ENCODE measurements around the gene PODXL2. TPM values are rescaled to one million over a fixed set of nuclear protein-coding genes. Genes with fewer than 3 reads are reported as not detected.

The PODXL2 gene
- total RNA-seq, 4 donors from 2014 or later, result 1.5 to 3.2 (median 2.0) TPM

- DNase-seq (no peak), ATAC-seq (no peak)
- in situ Hi-C loops (cut with MboI; ENCODE audit: low sequenced_read_pairs in 4 of 4) (no loop called here), intact Hi-C loops (cut with DNase I; ENCODE audit: low total_unique reads) (no loop called here)
- Histone ChIP-seq H3K36me3 (peaks cover 0 to 23% of the 10 kb centered on the region in 2 donors), H3K27ac (peak overlapping the region in 3 of 4 donors; percentile 61 to 78 (median 61)), H3K27me3 (no peaks in the 10 kb centered on the region), H3K9me3 (no peaks in the 10 kb centered on the region), H3K4me3 (no peak overlapping the region), H3K4me1 (peaks cover 5 to 40% of the 10 kb centered on the region in 2 donors)
- TF ChIP-seq POLR2A (IDR thresholded peaks at IDR 0.05) (no peak), CTCF (IDR thresholded peaks at IDR 0.05 in 4 of 5, conservative IDR thresholded peaks at IDR 0.05 in 1 of 5) (no peak)
Measured at GRCh38 chr3:127720985-127721935, 92.3 kb downstream of the PODXL2 start.

DNA sequence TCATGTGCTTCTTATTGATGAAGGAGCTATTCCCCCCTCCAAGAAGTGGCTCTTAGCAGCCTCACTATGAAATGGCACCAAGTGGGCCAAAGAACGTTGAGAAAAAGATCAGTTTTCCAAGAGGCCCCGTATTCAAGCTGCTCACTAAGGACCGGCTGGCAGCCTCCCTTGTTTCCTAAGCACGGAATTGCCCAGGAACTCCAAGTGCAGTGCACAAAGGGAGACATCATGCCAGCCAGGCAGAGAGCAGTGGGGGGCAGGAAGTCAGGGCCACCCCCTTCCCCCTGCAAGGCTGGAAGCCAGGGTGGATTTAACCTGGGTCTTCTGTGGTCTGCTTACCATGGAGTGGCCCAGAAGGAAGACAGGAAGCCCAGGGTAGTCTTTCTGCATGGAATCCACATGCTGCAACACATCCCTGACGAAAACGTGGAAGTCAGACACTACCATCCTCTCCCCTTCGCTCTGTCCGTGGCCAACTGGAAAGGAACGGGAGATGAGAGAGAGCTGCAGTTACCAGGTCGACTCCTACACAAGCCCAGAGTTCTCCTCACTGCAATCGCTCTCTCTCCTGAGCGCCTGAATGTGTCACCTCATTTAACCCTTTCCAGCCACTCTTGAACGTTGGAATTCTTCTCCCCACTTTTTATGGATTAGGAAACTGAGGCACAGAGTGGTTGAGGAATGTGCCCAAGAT lies 93.3 kb downstream of the PODXL2 start:
- DNase-seq, result no peak
- no peak for TF ChIP-seq POLR2A (IDR thresholded peaks at IDR 0.05)
- no peak for TF ChIP-seq CTCF (IDR thresholded peaks at IDR 0.05 in 4 of 5, conservative IDR thresholded peaks at IDR 0.05 in 1 of 5)
- Histone ChIP-seq H3K27ac (peak overlapping the region; percentile 34 to 78 (median 61)), H3K4me3 (no peak overlapping the region), H3K4me1 (peaks cover 5 to 38% of the 10 kb centered on the region in 2 donors), H3K36me3 (peaks cover 0 to 23% of the 10 kb centered on the region in 2 donors), H3K27me3 (no peaks in the 10 kb centered on the region), H3K9me3 (no peaks in the 10 kb centered on the region)
- no peak for ATAC-seq
- in situ Hi-C loops (cut with MboI; ENCODE audit: low sequenced_read_pairs in 4 of 4) (no loop called here), intact Hi-C loops (cut with DNase I; ENCODE audit: low total_unique reads) (no loop called here)

Small RNAs within 50 kb of the gene (microRNA-seq; reads per million reads assigned to microRNA genes)
- 0.85 to 2.4 reads per million in 2 donors for gene MIR7976 (ENCODE audit: borderline replicate concordance in 2 of 2)

Other genes starting within 250 kb of the PODXL2 start
- 10 to 100 TPM; 29.2 to 42.1 (median 31.1) TPM for gene TPRA1, start 38.5 kb upstream of the PODXL2 start, total RNA-seq
- gene MCM2, start 30.8 kb upstream of the PODXL2 start, total RNA-seq, result 10 to 100 TPM in 1 of 4 donors, 1 to 10 TPM in 3; 3.5 to 12.5 (median 6.6) TPM
- 10 to 100 TPM; 22.9 to 37.5 (median 30.1) TPM for gene ABTB1, start 43.8 kb downstream of the PODXL2 start, total RNA-seq
- gene MGLL, start 193.3 kb downstream of the PODXL2 start, total RNA-seq, result 10 to 100 TPM; 26.5 to 50.2 (median 43.8) TPM

Data from gastrocnemius medialis (tissue), 4 donors.